CD4-positive, alpha-beta memory T cell (primary cell): Measurements from ENCODE around the gene FGF2. TPM values are rescaled to one million over a fixed set of nuclear protein-coding genes. Genes with fewer than 3 reads are reported as not detected.
"Not testable (repeated sequence)": the region's sequence is repeated elsewhere in the genome, so short reads cannot be mapped to it uniquely, and the experiment has no call there.

Experiments
- CTCF ChIA-PET: fragments of 350-600 bp; sonication (Branson Sonifier 250); formaldehyde crosslinking; loops from one replicate; lab custom pipeline; 2021; ENCODE audit warnings: inconsistent platforms; ENCODE audit not compliant: partially characterized antibody; lab: Charles Lee
- POLR2A ChIA-PET: fragments of 350-600 bp; sonication (Branson Sonifier 250); formaldehyde crosslinking; loops from one replicate; lab custom pipeline; 2021; ENCODE audit not compliant: partially characterized antibody; lab: Charles Lee
- DNase-seq, 5 donors: peaks; one replicate each; pipeline versions ENCODE4 v3.0.0 to v3.0.0-alpha.2; 2020 to 2022; ENCODE audit warnings: mixed read lengths in 1 of 5
- H3K27ac ChIP-seq: one replicate; pipeline ENCODE4 v1.7.0; 2013; ENCODE audit warnings: low read depth, low read length
- H3K27me3 ChIP-seq: 2 replicates; pipeline ENCODE4 v1.7.0; 2013; ENCODE audit warnings: mild to moderate bottlenecking, low read length, moderate library complexity; ENCODE audit not compliant: insufficient read depth
- H3K36me3 ChIP-seq: 2 replicates; pipeline ENCODE4 v1.7.0; 2013; ENCODE audit warnings: mild to moderate bottlenecking, low read length, moderate library complexity; ENCODE audit not compliant: insufficient read depth
- H3K4me1 ChIP-seq: 2 replicates; pipeline ENCODE4 v1.7.0; 2013; ENCODE audit warnings: mild to moderate bottlenecking, low read length, moderate library complexity; ENCODE audit not compliant: insufficient read depth
- H3K4me3 ChIP-seq, 2 donors: one replicate each; pipeline ENCODE4 v1.7.0; 2013; ENCODE audit warnings: low read length in 2 of 2, mild to moderate bottlenecking in 1 of 2
- H3K9me3 ChIP-seq, 2 donors: one replicate each; pipeline ENCODE4 v1.7.0; 2013; ENCODE audit warnings: low read length in 2 of 2, control low read depth in 1 of 2; ENCODE audit not compliant: control insufficient read depth in 1 of 2
- H3K27ac Mint-ChIP-seq, 7 donors: one replicate each; pipeline ENCODE4 v1.8.0; 2020 to 2021; ENCODE audit warnings: mixed read lengths in 7 of 7, mild to moderate bottlenecking in 6 of 7, inconsistent platforms in 3 of 7, moderate library complexity in 3 of 7
- H3K27me3 Mint-ChIP-seq, 2 donors: one replicate each; pipeline ENCODE4 v1.8.0; 2020 to 2021; ENCODE audit warnings: mixed read lengths in 2 of 2
- H3K36me3 Mint-ChIP-seq, 2 donors: one replicate each; pipeline ENCODE4 v1.8.0; 2020 to 2021; ENCODE audit warnings: mixed read lengths in 2 of 2, inconsistent platforms in 1 of 2, mild to moderate bottlenecking in 1 of 2
- H3K4me1 Mint-ChIP-seq, 4 donors: one replicate each; pipeline ENCODE4 v1.8.0; 2020 to 2021; ENCODE audit warnings: mixed read lengths in 4 of 4, mild to moderate bottlenecking in 1 of 4
- H3K4me3 Mint-ChIP-seq, 8 donors: one replicate each; pipeline ENCODE4 v1.8.0; 2020 to 2021; ENCODE audit warnings: mixed read lengths in 8 of 8, mild to moderate bottlenecking in 7 of 8, moderate library complexity in 6 of 8, inconsistent platforms in 3 of 8
- H3K9me3 Mint-ChIP-seq, 8 donors: one replicate each; pipeline ENCODE4 v1.8.0; 2020 to 2021; ENCODE audit warnings: mixed read lengths in 8 of 8, mild to moderate bottlenecking in 5 of 8, inconsistent platforms in 3 of 8, moderate library complexity in 1 of 8
- intact Hi-C: fragments of 100-400 bp; cut with micrococcal nuclease; formaldehyde crosslinking; loops from one replicate; pipeline ENCODE4 v1.15.1; 2023
- polyA plus RNA-seq, 2 donors: library from polyadenylated mRNA; unstranded; fragments of 300-500 nt; fragmentation: Illumina TruSeq; gene quantifications; one replicate each; pipeline ENCODE4 v1.2.3, GENCODE V29; 2021
- total RNA-seq, 2 experiments: library from RNA; stranded (reverse); gene quantifications; one replicate each; pipeline ENCODE4 v1.2.3, GENCODE V29; 2021

FGF2 gene
- total and polyA plus RNA-seq, 4 experiments from 2014 or later = not detected

GRCh38 chr4:122797405-122798094 lies 29.1 kb upstream of the FGF2 start:
- H3K36me3 ChIP-seq = no peaks in the 10 kb centered on the region
- H3K4me3 ChIP-seq = no peak overlapping the region
- Mint-ChIP-seq H3K9me3 (no peaks in the 10 kb centered on the region), H3K36me3 (no peaks in the 10 kb centered on the region), H3K27ac (no peak overlapping the region), H3K4me3 (no peak overlapping the region), H3K4me1 (no peaks in the 10 kb centered on the region), H3K27me3 (peaks cover 0 to 3% of the 10 kb centered on the region in 2 donors)
- H3K4me1 ChIP-seq = no peaks in the 10 kb centered on the region
- DNase-seq = no peak
- no peaks in the 10 kb centered on the region for H3K9me3 ChIP-seq
- ChIA-PET POLR2A (no interaction called here), CTCF (interaction anchor here (1.4 kb wide), 1 partner anchor 9 kb away, joined by 4 read pairs; no protein-coding TSS in a partner anchor)
- no peaks in the 10 kb centered on the region for H3K27me3 ChIP-seq
- intact Hi-C loops = no loop called here
- H3K27ac ChIP-seq = no peak overlapping the region

GRCh38 chr4:122798101-122798500 lies 28.5 kb upstream of the FGF2 start:
- no peak overlapping the region for H3K27ac Mint-ChIP-seq
- H3K9me3 Mint-ChIP-seq = no peaks in the 10 kb centered on the region
- no peaks in the 10 kb centered on the region for H3K27me3 ChIP-seq
- H3K36me3 Mint-ChIP-seq = no peaks in the 10 kb centered on the region
- no peaks in the 10 kb centered on the region for H3K36me3 ChIP-seq
- H3K4me3 Mint-ChIP-seq = no peak overlapping the region
- H3K27me3 Mint-ChIP-seq = peaks cover 0 to 3% of the 10 kb centered on the region in 2 donors
- H3K4me1 ChIP-seq = no peaks in the 10 kb centered on the region
- no peak overlapping the region for H3K27ac ChIP-seq
- intact Hi-C loops = no loop called here
- DNase-seq = no peak
- POLR2A ChIA-PET = no interaction called here
- H3K4me3 ChIP-seq = no peak overlapping the region
- no peaks in the 10 kb centered on the region for H3K9me3 ChIP-seq
- no peaks in the 10 kb centered on the region for H3K4me1 Mint-ChIP-seq
- CTCF ChIA-PET = interaction anchor here (1.4 kb wide), 1 partner anchor 9 kb away, joined by 4 read pairs; no protein-coding TSS in a partner anchor

- CTCF ChIA-PET = interaction anchor here (1.2 kb wide), 1 partner anchor 10 kb away, joined by 3 read pairs; no protein-coding TSS in a partner anchor
- POLR2A ChIA-PET = no interaction called here
- Histone ChIP-seq H3K4me1 (no peaks in the 10 kb centered on the region), H3K4me3 (no peak overlapping the region), H3K27ac (no peak overlapping the region), H3K27me3 (no peaks in the 10 kb centered on the region), H3K36me3 (no peaks in the 10 kb centered on the region), H3K9me3 (no peaks in the 10 kb centered on the region)
- Mint-ChIP-seq H3K27me3 (peaks cover 0 to 4% of the 10 kb centered on the region in 2 donors), H3K4me3 (no peak overlapping the region), H3K9me3 (no peaks in the 10 kb centered on the region), H3K36me3 (no peaks in the 10 kb centered on the region), H3K4me1 (no peaks in the 10 kb centered on the region), H3K27ac (no peak overlapping the region)
- intact Hi-C loops = no loop called here
- DNase-seq = no peak
Measured at GRCh38 chr4:122798917-122799316, 27.7 kb upstream of the FGF2 start.

- no peak overlapping the region for H3K4me3 ChIP-seq
- no peaks in the 10 kb centered on the region for H3K36me3 ChIP-seq
- ChIA-PET POLR2A (no interaction called here), CTCF (no interaction called here)
- Mint-ChIP-seq H3K4me1 (no peaks in the 10 kb centered on the region), H3K27me3 (peaks cover 0 to 1% of the 10 kb centered on the region in 2 donors), H3K4me3 (no peak overlapping the region), H3K27ac (peak overlapping the region in 2 of 7 donors; percentile 18 to 22), H3K9me3 (no peaks in the 10 kb centered on the region), H3K36me3 (peaks cover 0 to 2% of the 10 kb centered on the region in 2 donors)
- no peak overlapping the region for H3K27ac ChIP-seq
- no peak for DNase-seq
- H3K27me3 ChIP-seq = no peaks in the 10 kb centered on the region
- no peaks in the 10 kb centered on the region for H3K4me1 ChIP-seq
- intact Hi-C loops = no loop called here
- no peaks in the 10 kb centered on the region for H3K9me3 ChIP-seq
Measured at GRCh38 chr4:122803788-122804208, 22.8 kb upstream of the FGF2 start.

- H3K9me3 ChIP-seq = no peaks in the 10 kb centered on the region
- Mint-ChIP-seq H3K27ac (no peak overlapping the region), H3K9me3 (peaks cover 0 to 3% (median 0%) of the 10 kb centered on the region in 8 donors), H3K27me3 (peaks cover 1% of the 10 kb centered on the region in 2 donors), H3K36me3 (peaks cover 0 to 2% of the 10 kb centered on the region in 2 donors), H3K4me1 (no peaks in the 10 kb centered on the region), H3K4me3 (no peak overlapping the region)
- ChIA-PET CTCF (no interaction called here), POLR2A (no interaction called here)
- no peaks in the 10 kb centered on the region for H3K36me3 ChIP-seq
- H3K4me1 ChIP-seq = no peaks in the 10 kb centered on the region
- DNase-seq = no peak
- no peak overlapping the region for H3K4me3 ChIP-seq
- no peak overlapping the region for H3K27ac ChIP-seq
- intact Hi-C loops = no loop called here
- H3K27me3 ChIP-seq = no peaks in the 10 kb centered on the region
Measured at GRCh38 chr4:122806981-122807679, 19.5 kb upstream of the FGF2 start.

GRCh38 chr4:122810669-122811068 lies 16.0 kb upstream of the FGF2 start:
- H3K36me3 Mint-ChIP-seq = peaks cover 0 to 2% of the 10 kb centered on the region in 2 donors
- CTCF ChIA-PET = no interaction called here
- H3K4me1 Mint-ChIP-seq = no peaks in the 10 kb centered on the region
- intact Hi-C loops = no loop called here
- DNase-seq = no peak
- Histone ChIP-seq H3K27ac (no peak overlapping the region), H3K4me3 (no peak overlapping the region), H3K4me1 (no peaks in the 10 kb centered on the region), H3K9me3 (no peaks in the 10 kb centered on the region), H3K27me3 (no peaks in the 10 kb centered on the region), H3K36me3 (no peaks in the 10 kb centered on the region)
- no peak overlapping the region for H3K27ac Mint-ChIP-seq
- peaks cover 2% of the 10 kb centered on the region in 2 donors for H3K27me3 Mint-ChIP-seq
- no peak overlapping the region for H3K4me3 Mint-ChIP-seq
- POLR2A ChIA-PET = no interaction called here
- H3K9me3 Mint-ChIP-seq = peaks cover 0 to 3% (median 0%) of the 10 kb centered on the region in 8 donors

- H3K27me3 ChIP-seq, H3K36me3 ChIP-seq, H3K36me3 Mint-ChIP-seq, H3K27ac Mint-ChIP-seq, H3K4me1 ChIP-seq, POLR2A ChIA-PET, H3K4me3 ChIP-seq, H3K27ac ChIP-seq, CTCF ChIA-PET, H3K9me3 ChIP-seq, H3K27me3 Mint-ChIP-seq, H3K4me3 Mint-ChIP-seq, H3K4me1 Mint-ChIP-seq, intact Hi-C loops, H3K9me3 Mint-ChIP-seq, DNase-seq: not testable (repeated sequence)
Measured at GRCh38 chr4:122811781-122812180, 14.8 kb upstream of the FGF2 start.
